ENCODE data around the gene BACH1. TPM values are rescaled to one million over a fixed set of nuclear protein-coding genes. Genes with fewer than 3 reads are reported as not detected.

Gene BACH1
- total and polyA plus RNA-seq, 2 of the 8 experiments (the other 6 are each of a cell fraction or from before 2014, with no cell fraction given): 6.9 to 50.7 TPM

DNA sequence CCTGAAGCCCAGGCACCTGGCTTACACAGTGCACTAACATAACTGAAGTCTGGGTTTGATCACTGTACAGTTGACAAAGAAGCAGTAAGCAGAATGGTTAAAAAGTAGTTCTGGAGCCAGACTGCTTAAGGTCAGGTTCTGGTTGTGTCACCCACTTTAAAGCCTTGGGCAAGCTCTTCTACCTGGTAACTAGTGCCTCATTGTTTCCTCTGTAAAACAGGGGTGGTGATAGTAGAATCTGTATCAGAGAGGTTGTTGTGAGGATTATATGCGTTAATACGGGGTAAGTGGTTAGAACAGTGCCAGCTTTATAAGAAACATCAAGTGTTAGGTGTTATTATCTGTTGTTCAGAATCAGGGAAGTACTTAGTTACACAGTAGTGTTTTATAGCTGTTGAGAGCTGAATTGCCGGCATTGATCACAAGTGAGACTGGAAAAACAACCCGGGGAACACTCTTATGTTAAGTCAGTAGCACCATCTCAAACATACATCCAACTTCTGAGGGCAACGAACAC lies 3.7 kb downstream of the BACH1 start:
- Histone ChIP-seq H2AFZ (ENCODE audit: low read length) (no peak overlapping the region), H2BK120ac (replicated peaks; ENCODE audit: low read depth, low read length) (no peak overlapping the region), H3K23ac (ENCODE audit: insufficient read length) (no peak overlapping the region), H3K4me3 (ENCODE audit: extremely low read depth in 1 of 4, insufficient read depth in 2 of 4, low read depth in 3 of 4, low read length in 4 of 4) (no peak overlapping the region), H3K79me1 (ENCODE audit: low read depth, low read length) (peaks cover 12% of the 10 kb centered on the region), H2BK5ac (ENCODE audit: low read depth, low read length) (no peak overlapping the region), H4K91ac (replicated peaks; ENCODE audit: insufficient read length, low read length) (no peak overlapping the region), H3K27me3 (replicated peaks in 1 of 4; ENCODE audit: control insufficient read depth in 3 of 4, extremely low read depth in 1 of 4, insufficient read depth in 3 of 4, low read length in 3 of 4) (peaks cover 0 to 7% (median 3%) of the 10 kb centered on the region in 4 experiments; a peak in 3 of 7 replicates), H3K36me3 (ENCODE audit: control insufficient read depth in 2 of 4, insufficient read depth in 4 of 4, low read length in 3 of 4) (no peaks in the 10 kb centered on the region), H4K8ac (ENCODE audit: extremely low read depth, insufficient read depth, low read length) (no peak overlapping the region), H4K20me1 (replicated peaks in 1 of 2; ENCODE audit: control insufficient read depth in 1 of 2, insufficient read depth in 2 of 2, low read length in 2 of 2) (peaks cover 6 to 9% of the 10 kb centered on the region in 2 experiments), H3K4me1 (replicated peaks in 1 of 4; ENCODE audit: control insufficient read depth in 3 of 4, insufficient read depth in 4 of 4, low read length in 3 of 4) (peaks cover 0 to 17% (median 10%) of the 10 kb centered on the region in 4 experiments; a peak in 5 of 7 replicates), H2BK20ac (ENCODE audit: low read length) (no peak overlapping the region), H2AK5ac (ENCODE audit: low read depth, low read length) (no peak overlapping the region), H3K27ac (ENCODE audit: low read depth, low read length) (no peak overlapping the region), H2BK12ac (ENCODE audit: low read depth, low read length) (no peak overlapping the region), H3K79me2 (ENCODE audit: control insufficient read depth in 1 of 2, insufficient read depth in 2 of 2, low read length in 2 of 2) (peaks cover 13 to 81% of the 10 kb centered on the region in 2 experiments; a peak in 3 of 4 replicates), H3K18ac (ENCODE audit: extremely low read depth, low read length) (no peak overlapping the region), H3K23me2 (ENCODE audit: low read depth, low read length) (peaks cover 15% of the 10 kb centered on the region), H3K9ac (replicated peaks in 1 of 4; ENCODE audit: extremely low read depth in 1 of 4, low read depth in 3 of 4, low read length in 3 of 4) (no peak overlapping the region), H3K9me3 (ENCODE audit: insufficient read depth in 2 of 2, low read depth in 1 of 2, low read length in 1 of 2) (no peaks in the 10 kb centered on the region), H3K56ac (replicated peaks; ENCODE audit: insufficient read length, low read depth, low read length) (no peak overlapping the region), H3K4ac (replicated peaks; ENCODE audit: insufficient read length, low read depth, low read length) (no peak overlapping the region), H3K14ac (ENCODE audit: insufficient read length) (no peak overlapping the region), H2BK15ac (ENCODE audit: low read length) (no peak overlapping the region), H4K5ac (ENCODE audit: insufficient read length, low read depth, low read length) (no peak overlapping the region), H3K4me2 (ENCODE audit: insufficient read depth in 1 of 2, low read depth in 2 of 2, low read length in 2 of 2) (no peak overlapping the region; a peak in 1 of 4 replicates)
- TF ChIP-seq, protein P1, sequence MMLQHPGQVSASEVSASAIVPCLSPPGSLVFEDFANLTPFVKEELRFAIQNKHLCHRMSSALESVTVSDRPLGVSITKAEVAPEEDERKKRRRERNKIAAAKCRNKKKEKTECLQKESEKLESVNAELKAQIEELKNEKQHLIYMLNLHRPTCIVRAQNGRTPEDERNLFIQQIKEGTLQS (IDR thresholded peaks at IDR 0.05; ENCODE audit: insufficient read depth, low read depth, low read length): no peak
- TF ChIP-seq SUZ12 (IDR thresholded peaks at IDR 0.05; ENCODE audit: low read length) (no peak), MAFK (IDR thresholded peaks at IDR 0.05; ENCODE audit: low read depth, low read length) (no peak), NANOG (IDR thresholded peaks at IDR 0.05; ENCODE audit: insufficient read depth, low read depth, low read length, poor library complexity, severe bottlenecking) (no peak), SP2 (IDR thresholded peaks at IDR 0.05; ENCODE audit: low read length) (no peak), EZH2 (IDR thresholded peaks at IDR 0.05; ENCODE audit: low read depth, low read length, severe bottlenecking) (no peak), CBX8 (IDR thresholded peaks at IDR 0.05; ENCODE audit: borderline replicate concordance, low read depth, low read length) (no peak)
- FAIRE-seq: no peak
- ChIA-PET POLR2A (ENCODE audit: partially characterized antibody) (interaction anchor here (0.7 kb wide), 1 partner anchor 47 kb away, joined by 3 read pairs; no protein-coding TSS in a partner anchor), CTCF (ENCODE audit: partially characterized antibody) (interaction anchor here (0.9 to 1.5 kb wide), 4 partner anchors 28 to 74 kb away, joined by 3 to 6 read pairs (median 3); no protein-coding TSS in a partner anchor)
- 87% methylated on average over 5 of the region's 5 CpGs; no CpG with 5 or more reads in 1 of the 2 experiments for WGBS, 2 experiments (ENCODE audit: extremely low coverage in 1 of 2, insufficient coverage in 1 of 2, insufficient read length in 1 of 2, insufficient replicate concordance in 2 of 2, low coverage in 1 of 2, low lambda C conversion rate in 2 of 2, missing lambda C conversion rate in 1 of 2)
- no peak for DNase-seq (ENCODE audit: low read depth in 1 of 2, low spot score in 2 of 2)

All from H1 (cell line).